ENCODE results near the gene SLC9A9. TPM values are rescaled to one million over a fixed set of nuclear protein-coding genes. Genes with fewer than 3 reads are reported as not detected.

Gene SLC9A9
- total RNA-seq, 4 donors from 2014 or later = 7.8 to 19.6 (median 13.4) TPM

DNA sequence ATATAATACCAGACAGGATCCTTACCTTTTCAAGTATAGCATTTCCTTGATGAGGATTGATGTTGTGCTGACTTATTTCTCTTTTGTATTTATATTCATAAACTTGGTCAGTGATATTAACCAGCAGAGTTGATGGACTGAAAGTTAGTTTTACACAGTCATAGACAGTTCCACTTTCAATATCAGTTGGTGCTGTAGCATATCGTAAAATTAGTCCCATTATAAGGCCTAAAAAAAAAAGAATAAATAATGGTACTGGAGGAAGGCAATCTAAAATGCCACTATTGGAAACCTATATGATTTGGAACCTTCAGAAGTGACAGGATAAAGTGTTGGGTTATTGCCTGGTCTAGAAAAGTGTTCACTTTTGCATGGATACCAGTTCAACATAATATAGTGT is 16.3 kb downstream of the SLC9A9 start:
- intact Hi-C loops (cut with DNase I) = no loop called here
- 81 to 94% methylated on average over 1 of the region's 1 CpG for WGBS, 2 donors

DNA sequence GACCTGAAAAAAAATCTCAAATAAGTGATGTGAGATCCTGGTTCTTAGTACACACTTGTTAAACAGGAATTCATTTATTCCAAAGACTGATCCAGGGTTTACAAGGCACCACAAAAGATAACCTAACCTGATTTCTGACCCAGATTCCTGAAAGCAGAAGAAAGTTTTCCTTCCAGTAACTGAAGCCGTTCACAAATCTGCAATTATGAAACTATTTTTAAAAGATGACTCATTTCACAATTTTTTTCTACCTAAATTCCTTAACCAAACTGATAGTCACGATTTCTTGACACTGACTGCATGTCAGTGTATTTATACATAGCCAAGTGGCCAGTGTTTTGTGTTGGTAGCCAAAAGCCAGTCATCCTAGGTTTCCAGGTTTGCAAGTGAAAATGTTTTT is 17.1 kb downstream of the SLC9A9 start:
- H3K4me1 ChIP-seq = peaks cover 0 to 8% of the 10 kb centered on the region in 2 donors
- DNase-seq = no peak
- intact Hi-C loops (cut with DNase I) = no loop called here
- H3K27ac ChIP-seq = no peak overlapping the region
- no peaks in the 10 kb centered on the region for H3K9me3 ChIP-seq
- WGBS, 2 donors = 39 to 62% methylated on average over 2 of the region's 2 CpGs
- H3K4me3 ChIP-seq (replicated peaks in 1 of 3) = no peak overlapping the region
- no peak for TF ChIP-seq POLR2A (IDR thresholded peaks at IDR 0.05)
- TF ChIP-seq, protein P1, sequence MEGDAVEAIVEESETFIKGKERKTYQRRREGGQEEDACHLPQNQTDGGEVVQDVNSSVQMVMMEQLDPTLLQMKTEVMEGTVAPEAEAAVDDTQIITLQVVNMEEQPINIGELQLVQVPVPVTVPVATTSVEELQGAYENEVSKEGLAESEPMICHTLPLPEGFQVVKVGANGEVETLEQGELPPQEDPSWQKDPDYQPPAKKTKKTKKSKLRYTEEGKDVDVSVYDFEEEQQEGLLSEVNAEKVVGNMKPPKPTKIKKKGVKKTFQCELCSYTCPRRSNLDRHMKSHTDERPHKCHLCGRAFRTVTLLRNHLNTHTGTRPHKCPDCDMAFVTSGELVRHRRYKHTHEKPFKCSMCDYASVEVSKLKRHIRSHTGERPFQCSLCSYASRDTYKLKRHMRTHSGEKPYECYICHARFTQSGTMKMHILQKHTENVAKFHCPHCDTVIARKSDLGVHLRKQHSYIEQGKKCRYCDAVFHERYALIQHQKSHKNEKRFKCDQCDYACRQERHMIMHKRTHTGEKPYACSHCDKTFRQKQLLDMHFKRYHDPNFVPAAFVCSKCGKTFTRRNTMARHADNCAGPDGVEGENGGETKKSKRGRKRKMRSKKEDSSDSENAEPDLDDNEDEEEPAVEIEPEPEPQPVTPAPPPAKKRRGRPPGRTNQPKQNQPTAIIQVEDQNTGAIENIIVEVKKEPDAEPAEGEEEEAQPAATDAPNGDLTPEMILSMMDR (IDR thresholded peaks at IDR 0.05) = no peak
- no peaks in the 10 kb centered on the region for H3K36me3 ChIP-seq
- H3K27me3 ChIP-seq = no peaks in the 10 kb centered on the region

More for the DNA sequence above, 16.3 kb downstream of the SLC9A9 start:
- H3K9me3 ChIP-seq = no peaks in the 10 kb centered on the region
- no peak overlapping the region for H3K27ac ChIP-seq
- H3K4me3 ChIP-seq (replicated peaks in 1 of 3) = no peak overlapping the region
- H3K4me1 ChIP-seq = peaks cover 0 to 8% of the 10 kb centered on the region in 2 donors
- H3K36me3 ChIP-seq = no peaks in the 10 kb centered on the region
- TF ChIP-seq POLR2A (IDR thresholded peaks at IDR 0.05) = no peak
- TF ChIP-seq, protein P1 (IDR thresholded peaks at IDR 0.05) = no peak
- no peak for DNase-seq
- no peaks in the 10 kb centered on the region for H3K27me3 ChIP-seq

GRCh38 chr3:143830786-143831185 is 17.5 kb downstream of the SLC9A9 start:
- intact Hi-C loops (cut with DNase I) = no loop called here
- H3K4me1 ChIP-seq = peaks cover 0 to 8% of the 10 kb centered on the region in 2 donors
- H3K9me3 ChIP-seq = no peaks in the 10 kb centered on the region
- no peaks in the 10 kb centered on the region for H3K36me3 ChIP-seq
- H3K27me3 ChIP-seq = no peaks in the 10 kb centered on the region
- DNase-seq = no peak
- H3K27ac ChIP-seq = no peak overlapping the region
- TF ChIP-seq, protein P1 (IDR thresholded peaks at IDR 0.05) = no peak
- no peak for TF ChIP-seq POLR2A (IDR thresholded peaks at IDR 0.05)
- H3K4me3 ChIP-seq (replicated peaks in 1 of 3) = no peak overlapping the region

- Histone ChIP-seq H3K4me3 (replicated peaks in 1 of 3) (no peak overlapping the region), H3K27me3 (no peaks in the 10 kb centered on the region), H3K36me3 (no peaks in the 10 kb centered on the region), H3K27ac (no peak overlapping the region), H3K9me3 (no peaks in the 10 kb centered on the region), H3K4me1 (peaks cover 5 to 10% of the 10 kb centered on the region in 2 donors)
- TF ChIP-seq, protein P1 (IDR thresholded peaks at IDR 0.05) = no peak
- 58 to 65% methylated on average over 2 of the region's 2 CpGs for WGBS, 2 donors
- intact Hi-C loops (cut with DNase I) = no loop called here
- DNase-seq = no peak
Measured at GRCh38 chr3:143830063-143830462, 18.2 kb downstream of the SLC9A9 start.

DNA sequence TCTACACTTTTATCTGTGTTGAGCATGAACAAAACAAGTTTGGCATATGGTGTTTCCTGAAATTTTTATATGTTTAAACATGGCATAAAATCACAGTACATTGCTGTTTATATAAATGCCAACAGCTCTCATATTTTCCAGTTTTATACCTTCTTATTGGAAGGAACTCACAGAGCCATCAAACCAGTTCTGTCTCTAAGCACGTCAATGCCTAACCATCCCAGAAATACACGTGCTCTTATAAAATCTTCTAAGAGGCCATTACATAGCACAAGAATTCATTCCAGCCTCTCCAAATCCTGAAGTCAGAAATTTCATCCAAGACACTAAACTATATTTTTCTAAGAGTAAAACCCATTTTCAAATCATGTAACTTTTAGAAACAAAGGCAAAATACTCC is 20.8 kb downstream of the SLC9A9 start:
- H3K9me3 ChIP-seq = no peaks in the 10 kb centered on the region
- 58 to 62% methylated on average over 2 of the region's 2 CpGs for WGBS, 2 donors
- H3K27me3 ChIP-seq = no peaks in the 10 kb centered on the region
- no peak for DNase-seq
- H3K27ac ChIP-seq = no peak overlapping the region
- TF ChIP-seq, protein P1 (IDR thresholded peaks at IDR 0.05) = no peak
- TF ChIP-seq POLR2A (IDR thresholded peaks at IDR 0.05) = no peak
- peaks cover 12% of the 10 kb centered on the region in 2 donors for H3K4me1 ChIP-seq
- H3K36me3 ChIP-seq = no peaks in the 10 kb centered on the region
- intact Hi-C loops (cut with DNase I) = no loop called here
- H3K4me3 ChIP-seq (replicated peaks in 1 of 3) = no peak overlapping the region

Data from thyroid gland (tissue), 4 donors.